H1 (cell line): ENCODE measurements around the gene PMF1. TPM values are rescaled to one million over a fixed set of nuclear protein-coding genes. Genes with fewer than 3 reads are reported as not detected.

Source experiments
- CTCF ChIA-PET: fragments of 300-600 bp; sonication (Branson Sonifier 250); formaldehyde crosslinking; loops from one replicate; lab custom pipeline; 2021; ENCODE audit not compliant: partially characterized antibody; lab: Charles Lee
- POLR2A ChIA-PET: fragments of 300-600 bp; sonication (Branson Sonifier 250); formaldehyde crosslinking; loops from one replicate; lab custom pipeline; 2021; ENCODE audit warnings: inconsistent platforms; ENCODE audit not compliant: partially characterized antibody; lab: Charles Lee
- DNase-seq, 2 experiments: peaks; one replicate each; pipeline versions ENCODE4 v3.0.0 to v3.0.0-alpha.2; 2010 to 2022; ENCODE audit warnings: low spot score in 2 of 2, low read depth in 1 of 2, mixed read lengths in 1 of 2
- FAIRE-seq: peaks from 2 replicates; lab custom pipeline; 2011; peaks lifted over from hg19 to GRCh38; lab: Jason Lieb, UNC
- H2AFZ ChIP-seq: 2 replicates; pipeline ENCODE4 v1.8.1; 2012; ENCODE audit warnings: low read length, inconsistent platforms
- H2AK5ac ChIP-seq: 2 replicates; pipeline ENCODE4 v1.6.1; 2013; ENCODE audit warnings: low read depth, low read length
- H2BK120ac ChIP-seq: replicated peaks from 2 replicates; pipeline ENCODE3; 2013; ENCODE audit warnings: low read depth, low read length, inconsistent platforms
- H2BK12ac ChIP-seq: 2 replicates; pipeline ENCODE4 v1.6.1; 2013; ENCODE audit warnings: low read depth, low read length
- H2BK15ac ChIP-seq: 2 replicates; pipeline ENCODE4 v1.6.1; 2013; ENCODE audit warnings: low read length
- H2BK20ac ChIP-seq: 2 replicates; pipeline ENCODE4 v1.6.1; 2013; ENCODE audit warnings: low read length
- H2BK5ac ChIP-seq: 2 replicates; pipeline ENCODE4 v1.6.1; 2013; ENCODE audit warnings: low read depth, low read length
- H3K14ac ChIP-seq: 2 replicates; pipeline ENCODE4 v1.6.1; 2013; ENCODE audit warnings: inconsistent platforms; ENCODE audit not compliant: insufficient read length
- H3K18ac ChIP-seq: 2 replicates; pipeline ENCODE4 v1.6.1; 2013; ENCODE audit warnings: low read length; ENCODE audit errors: extremely low read depth
- H3K23ac ChIP-seq: 2 replicates; pipeline ENCODE4 v1.6.1; 2013; ENCODE audit warnings: inconsistent platforms; ENCODE audit not compliant: insufficient read length
- H3K23me2 ChIP-seq: 2 replicates; pipeline ENCODE4 v1.6.1; 2013; ENCODE audit warnings: low read depth, low read length
- H3K27ac ChIP-seq: 2 replicates; pipeline ENCODE4 v1.6.1; 2011; ENCODE audit warnings: low read depth, low read length, inconsistent platforms
- H3K27me3 ChIP-seq, 4 experiments: replicated peaks in 1 of 4; 1 replicate in 1 of 4; 2 replicates in 3 of 4; pipeline versions ENCODE4 v1.6.1 to v1.8.1; 2011 to 2013; ENCODE audit warnings: low read length in 3 of 4, mild to moderate bottlenecking in 3 of 4, inconsistent platforms in 2 of 4, mixed read lengths in 2 of 4, moderate library complexity in 1 of 4; ENCODE audit not compliant: control insufficient read depth in 3 of 4, insufficient read depth in 3 of 4; ENCODE audit errors: extremely low read depth in 1 of 4
- H3K36me3 ChIP-seq, 4 experiments: 2 replicates each; pipeline versions ENCODE4 v1.6.1 to v1.8.1; 2011 to 2013; ENCODE audit warnings: mild to moderate bottlenecking in 4 of 4, low read length in 3 of 4, moderate library complexity in 2 of 4, control low read depth in 1 of 4, inconsistent platforms in 1 of 4; ENCODE audit not compliant: insufficient read depth in 4 of 4, control insufficient read depth in 2 of 4
- H3K4ac ChIP-seq: replicated peaks from 2 replicates; pipeline ENCODE3; 2013; ENCODE audit warnings: low read length, low read depth, mixed read lengths, inconsistent platforms; ENCODE audit not compliant: insufficient read length
- H3K4me1 ChIP-seq, 4 experiments: replicated peaks in 1 of 4; 1 replicate in 1 of 4; 2 replicates in 3 of 4; pipeline versions ENCODE4 v1.6.1 to v1.8.1; 2011 to 2013; ENCODE audit warnings: low read length in 3 of 4, inconsistent platforms in 2 of 4, mixed read lengths in 1 of 4; ENCODE audit not compliant: insufficient read depth in 4 of 4, control insufficient read depth in 3 of 4
- H3K4me2 ChIP-seq, 2 experiments: 2 replicates each; pipeline versions ENCODE4 v1.6.1 to v1.8.1; 2011 to 2013; ENCODE audit warnings: low read depth in 2 of 2, low read length in 2 of 2, control low read depth in 1 of 2, inconsistent platforms in 1 of 2, mild to moderate bottlenecking in 1 of 2; ENCODE audit not compliant: insufficient read depth in 1 of 2
- H3K4me3 ChIP-seq, 4 experiments: fragments of 200-600, 300-600 bp in 1 of 4; sonication (generic), shearing (Covaris generic), sonication (Bioruptor Twin) in 1 of 4; 2 replicates each; pipeline versions ENCODE4 v1.5.1 to v1.8.1; 2011 to 2016; ENCODE audit warnings: low read length in 4 of 4, low read depth in 3 of 4, control low read depth in 2 of 4, inconsistent platforms in 2 of 4, mild to moderate bottlenecking in 2 of 4, mixed read lengths in 1 of 4, moderate library complexity in 1 of 4; ENCODE audit not compliant: insufficient read depth in 2 of 4; ENCODE audit errors: extremely low read depth in 1 of 4
- H3K56ac ChIP-seq: replicated peaks from 2 replicates; pipeline ENCODE3; 2013; ENCODE audit warnings: low read depth, mild to moderate bottlenecking, mixed read lengths, low read length, inconsistent platforms; ENCODE audit not compliant: insufficient read length
- H3K79me1 ChIP-seq: 2 replicates; pipeline ENCODE4 v1.6.1; 2013; ENCODE audit warnings: low read depth, low read length, control low read depth
- H3K79me2 ChIP-seq, 2 experiments: 2 replicates each; pipeline versions ENCODE4 v1.6.1 to v1.8.1; 2012 to 2013; ENCODE audit warnings: low read length in 2 of 2, mild to moderate bottlenecking in 2 of 2, inconsistent platforms in 1 of 2; ENCODE audit not compliant: insufficient read depth in 2 of 2, control insufficient read depth in 1 of 2
- H3K9ac ChIP-seq, 4 experiments: replicated peaks in 1 of 4; 1 replicate in 1 of 4; 2 replicates in 3 of 4; pipeline versions ENCODE4 v1.6.1 to v1.8.1; 2011 to 2013; ENCODE audit warnings: low read depth in 3 of 4, low read length in 3 of 4, control low read depth in 2 of 4, mild to moderate bottlenecking in 2 of 4, moderate library complexity in 2 of 4, inconsistent platforms in 1 of 4; ENCODE audit errors: extremely low read depth in 1 of 4
- H3K9me3 ChIP-seq, 2 experiments: 2 replicates each; pipeline versions ENCODE4 v1.6.1 to v1.8.1; 2012 to 2013; ENCODE audit warnings: mild to moderate bottlenecking in 2 of 2, moderate library complexity in 2 of 2, control low read depth in 1 of 2, inconsistent platforms in 1 of 2, low read depth in 1 of 2, low read length in 1 of 2, mixed read lengths in 1 of 2; ENCODE audit not compliant: insufficient read depth in 2 of 2
- H4K20me1 ChIP-seq, 2 experiments: replicated peaks in 1 of 2; 2 replicates each; pipeline versions ENCODE3 to v1.8.1; 2011 to 2013; ENCODE audit warnings: inconsistent platforms in 2 of 2, low read length in 2 of 2, mild to moderate bottlenecking in 1 of 2; ENCODE audit not compliant: insufficient read depth in 2 of 2, control insufficient read depth in 1 of 2
- H4K5ac ChIP-seq: 2 replicates; pipeline ENCODE4 v1.6.1; 2013; ENCODE audit warnings: low read length, low read depth, mixed read lengths, inconsistent platforms; ENCODE audit not compliant: insufficient read length
- H4K8ac ChIP-seq: 2 replicates; pipeline ENCODE4 v1.8.0; 2013; ENCODE audit warnings: mild to moderate bottlenecking, moderate library complexity, low read length, inconsistent platforms; ENCODE audit not compliant: insufficient read depth; ENCODE audit errors: extremely low read depth
- H4K91ac ChIP-seq: replicated peaks from 2 replicates; pipeline ENCODE3; 2013; ENCODE audit warnings: low read length, mixed read lengths, inconsistent platforms; ENCODE audit not compliant: insufficient read length
- ATF3 ChIP-seq: IDR thresholded peaks from 2 replicates; pipeline ENCODE4 v1.6.1; 2011; ENCODE audit warnings: low read depth, mild to moderate bottlenecking, low read length; ENCODE audit not compliant: insufficient read depth
- CBX8 ChIP-seq: fragments of 300-800, 300-1000 bp; sonication (generic); IDR thresholded peaks from 2 replicates; pipeline ENCODE4 v1.7.1; 2016; ENCODE audit warnings: low read depth, low read length, borderline replicate concordance
- CHD1 ChIP-seq: IDR thresholded peaks from 2 replicates; pipeline ENCODE4 v1.6.1; 2012; ENCODE audit warnings: low read depth, low read length, improper control_type of control experiment
- CREB1 ChIP-seq: IDR thresholded peaks from 2 replicates; pipeline ENCODE4 v1.6.1; 2012; ENCODE audit warnings: inconsistent platforms
- MAFK ChIP-seq: IDR thresholded peaks from 2 replicates; pipeline ENCODE4 v1.6.1; 2012; ENCODE audit warnings: low read depth, mild to moderate bottlenecking, improper control_type of control experiment, low read length
- PHF8 ChIP-seq: fragments of 200-600 bp; sonication (generic); conservative IDR thresholded peaks from 2 replicates; pipeline ENCODE4 v1.7.1; 2012; ENCODE audit warnings: low read depth, mild to moderate bottlenecking, inconsistent platforms, low read length, moderate library complexity
- POLR2A ChIP-seq, 2 experiments: IDR thresholded peaks; 1 replicate in 1 of 2; 2 replicates in 1 of 2; pipeline ENCODE4 v1.6.1; 2011; ENCODE audit warnings: low read depth in 2 of 2, low read length in 2 of 2, mild to moderate bottlenecking in 2 of 2; ENCODE audit errors: control extremely low read depth in 1 of 2
- SIN3A ChIP-seq, 2 experiments: IDR thresholded peaks in 1 of 2; conservative IDR thresholded peaks in 1 of 2; 2 replicates each; pipeline ENCODE4 v1.6.1; 2011 to 2012; ENCODE audit warnings: low read length in 2 of 2, improper control_type of control experiment in 1 of 2, low read depth in 1 of 2, mild to moderate bottlenecking in 1 of 2
- WGBS, 2 experiments: shearing (Covaris generic) in 1 of 2; methylation state at CpG; one replicate each; pipeline versions ENCODE4 v1.1.6 to v1.1.7; 2013 to 2015; ENCODE audit warnings: low lambda C conversion rate in 2 of 2, mixed read lengths in 2 of 2, inconsistent platforms in 1 of 2, low coverage in 1 of 2, missing lambda C conversion rate in 1 of 2; ENCODE audit not compliant: insufficient replicate concordance in 2 of 2, insufficient coverage in 1 of 2, insufficient read length in 1 of 2; ENCODE audit errors: extremely low coverage in 1 of 2, missing lambda C conversion rate in 1 of 2; 5-methylcytosine and 5-hydroxymethylcytosine counted together
- polyA plus RNA-seq, 7 experiments: library from polyadenylated mRNA; depleted of rRNA in 3 of 7; stranded (reverse) in 5 of 7; unstranded in 2 of 7; fragments of >200 nt in 5 of 7; fragments of 200-250 nt in 2 of 7; gene quantifications; 1 replicate in 5 of 7; 2 replicates in 1 of 7; 4 replicates in 1 of 7; pipeline versions ENCODE4 v1.2.1 to v1.2.3, GENCODE V29; 2011 to 2013; ENCODE audit warnings: missing spikeins in 2 of 7, mixed read lengths in 2 of 7
- total RNA-seq: library from RNA; stranded (reverse); fragmentation: NEBNext Ultra II Directional; extraction: Animal tissue kit (Norgen Biotek cat#: 25700); gene quantifications from 2 replicates; pipeline ENCODE4 v1.2.1, GENCODE V29; 2021

Gene PMF1
- total and polyA plus RNA-seq, 2 of the 8 experiments (the other 6 are each of a cell fraction or from before 2014, with no cell fraction given), result 113 to 296 TPM

GRCh38 chr1:156195853-156196252, 17.0 kb upstream of the PMF1 start:
- CTCF ChIA-PET, result interaction anchor here (1.0 to 2.6 kb wide), 5 partner anchors 33 to 163 kb away, joined by 3 to 9 read pairs (median 3); no protein-coding TSS in a partner anchor

More at GRCh38 chr1:156195853-156196252, 17.0 kb upstream of the PMF1 start:
- no peak overlapping the region for H2BK5ac ChIP-seq
- no peak overlapping the region for H4K91ac ChIP-seq
- H3K18ac ChIP-seq, result no peak overlapping the region
- no peak overlapping the region for H2BK120ac ChIP-seq
- no peak overlapping the region for H2BK20ac ChIP-seq
- H3K9ac ChIP-seq, result no peak overlapping the region
- no peak for DNase-seq
- H2BK12ac ChIP-seq, result no peak overlapping the region
- H3K27ac ChIP-seq, result no peak overlapping the region
- no peaks in the 10 kb centered on the region for H3K27me3 ChIP-seq
- peaks cover 6% of the 10 kb centered on the region; the same call in 1 of the 2 replicates for H3K23me2 ChIP-seq
- POLR2A ChIA-PET, result interaction anchor here (0.9 to 9.5 kb wide), 4 partner anchors 8 to 29 kb away, joined by 3 to 77 read pairs (median 9); partner anchors contain the start of gene PMF1
- no peaks in the 10 kb centered on the region for H3K9me3 ChIP-seq
- WGBS, 2 experiments, result 75% methylated on average over 4 of the region's 4 CpGs; no CpG with 5 or more reads in 1 of the 2 experiments
- peaks cover 4 to 15% (median 7%) of the 10 kb centered on the region in 4 experiments; a peak in 4 of 8 replicates for H3K36me3 ChIP-seq
- no peak overlapping the region for H3K14ac ChIP-seq
- H2AK5ac ChIP-seq, result no peak overlapping the region
- no peak for FAIRE-seq
- H3K4me1 ChIP-seq, result peaks cover 2 to 16% (median 4%) of the 10 kb centered on the region in 4 experiments; a peak in 5 of 7 replicates
- no peak overlapping the region for H3K4me3 ChIP-seq
- no peak overlapping the region for H3K56ac ChIP-seq
- peaks cover 16 to 59% of the 10 kb centered on the region in 2 experiments for H3K79me2 ChIP-seq
- H4K8ac ChIP-seq, result no peak overlapping the region
- peaks cover 21% of the 10 kb centered on the region for H3K79me1 ChIP-seq
- no peak overlapping the region for H3K23ac ChIP-seq
- H4K20me1 ChIP-seq, result peaks cover 0 to 7% of the 10 kb centered on the region in 2 experiments
- no peak overlapping the region for H2BK15ac ChIP-seq
- H3K4ac ChIP-seq, result no peak overlapping the region
- no peak for TF ChIP-seq POLR2A (IDR thresholded peaks at IDR 0.05; ENCODE audit: control extremely low read depth in 1 of 2, low read depth in 2 of 2, low read length in 2 of 2)
- TF ChIP-seq CBX8, result no peak
- TF ChIP-seq CREB1, result no peak
- TF ChIP-seq ATF3, result no peak
- no peak for TF ChIP-seq SIN3A (conservative IDR thresholded peaks at IDR 0.05 in 1 of 2, IDR thresholded peaks at IDR 0.05 in 1 of 2; ENCODE audit: low read depth in 1 of 2, low read length in 2 of 2)
- no peak for TF ChIP-seq MAFK
- TF ChIP-seq CHD1, result no peak
- TF ChIP-seq PHF8, result no peak
- no peak overlapping the region; a peak in 1 of 4 replicates for H3K4me2 ChIP-seq
- no peak overlapping the region for H2AFZ ChIP-seq
- no peak overlapping the region for H4K5ac ChIP-seq
